ENCODE measurements around the gene SUSD1.

- TF ChIP-seq CTCF (IDR thresholded peaks at IDR 0.05) (no peak), POLR2AphosphoS5 (IDR thresholded peaks at IDR 0.05) (no peak), POLR2A (IDR thresholded peaks at IDR 0.05) (no peak)
Observed at GRCh38 chr9:112120439-112120925, 54.6 kb downstream of the SUSD1 start.

Measured in transverse colon (tissue), 4 donors.